GM12878 (cell line): ENCODE measurements around the gene EMX1. TPM values are rescaled to one million over a fixed set of nuclear protein-coding genes. Genes with fewer than 3 reads are reported as not detected.

Experiments
- ATAC-seq: fragments of 200-7000 bp; cut with Tn5 transposase; 3 replicates; pipeline ENCODE4 v1.9.1; 2020; ENCODE audit warnings: mild to moderate bottlenecking, moderate library complexity
- BruUV-seq: library from RNA; stranded (reverse); fragments of 400-500 nt; replicated peaks from 2 replicates; lab custom pipeline; 2021; lab: Mats Ljungman, UMichigan
- CTCF ChIA-PET: fragments of 300-600 bp; sonication (Branson Sonifier 250); formaldehyde crosslinking; extraction: SDS; loops from one replicate; lab custom pipeline; 2021; ENCODE audit warnings: inconsistent platforms; lab: Yijun Ruan, JAX
- POLR2A ChIA-PET: fragments of 350-600 bp; formaldehyde crosslinking; extraction: SDS; loops from one replicate; lab custom pipeline; 2021; ENCODE audit warnings: inconsistent platforms; lab: Charles Lee
- RAD21 ChIA-PET: fragments of 300-600 bp; sonication (Branson Sonifier 250); formaldehyde crosslinking; loops from one replicate; lab custom pipeline; 2023; ENCODE audit warnings: antibody characterized with exemption; ENCODE audit not compliant: unreplicated experiment; lab: Charles Lee
- SMC1A ChIA-PET: fragments of 300-600 bp; sonication (Branson Sonifier 250); formaldehyde crosslinking; loops from one replicate; lab custom pipeline; 2023; ENCODE audit not compliant: unreplicated experiment, uncharacterized antibody; lab: Charles Lee
- DNase-seq: peaks from one replicate; pipeline ENCODE4 v3.0.0-alpha.2; 2011; ENCODE audit warnings: low read depth, low spot score
- FAIRE-seq: peaks from 3 replicates; lab custom pipeline; 2011; peaks lifted over from hg19 to GRCh38; lab: Jason Lieb, UNC
- H2AFZ ChIP-seq: 2 replicates; pipeline ENCODE4 v1.6.0; 2011; ENCODE audit warnings: low read depth, low read length, control low read depth; ENCODE audit not compliant: control insufficient read depth
- H3K27ac ChIP-seq: 2 replicates; pipeline ENCODE4 v1.5.1; 2011; ENCODE audit warnings: control low read depth; ENCODE audit not compliant: control insufficient read depth, insufficient read depth
- H3K27me3 ChIP-seq, 2 experiments: replicated peaks in 1 of 2; 2 replicates each; pipeline versions ENCODE4 v1.6.0 to v1.6.1; 2011; ENCODE audit warnings: low read length in 1 of 2; ENCODE audit not compliant: control insufficient read depth in 2 of 2, insufficient read depth in 2 of 2
- H3K36me3 ChIP-seq, 2 experiments: 2 replicates each; pipeline ENCODE4 v1.5.1; 2011; ENCODE audit warnings: low read length in 1 of 2; ENCODE audit not compliant: control insufficient read depth in 2 of 2, insufficient read depth in 2 of 2
- H3K4me1 ChIP-seq: 2 replicates; pipeline ENCODE4 v1.6.1; 2011; ENCODE audit warnings: mild to moderate bottlenecking, low read length, moderate library complexity, mixed read lengths; ENCODE audit not compliant: control insufficient read depth, insufficient read depth
- H3K4me2 ChIP-seq: 2 replicates; pipeline ENCODE4 v1.6.0; 2011; ENCODE audit warnings: control low read depth; ENCODE audit not compliant: control insufficient read depth, insufficient read depth
- H3K4me3 ChIP-seq: fragments of 200-600 bp; sonication (generic); 2 replicates; pipeline ENCODE4 v1.5.1; 2016
- H3K79me2 ChIP-seq: 2 replicates; pipeline ENCODE4 v1.6.0; 2011; ENCODE audit warnings: low read length; ENCODE audit not compliant: control insufficient read depth, insufficient read depth
- H3K9ac ChIP-seq: 2 replicates; pipeline ENCODE4 v1.8.0; 2011; ENCODE audit warnings: low read length, control low read depth, mixed read lengths; ENCODE audit not compliant: control insufficient read depth, insufficient read depth
- H3K9me3 ChIP-seq: replicated peaks from 3 replicates; pipeline ENCODE4 v1.5.1; 2011; ENCODE audit warnings: mild to moderate bottlenecking, low read length; ENCODE audit not compliant: control insufficient read depth, insufficient read depth
- H4K20me1 ChIP-seq: 2 replicates; pipeline ENCODE4 v1.6.0; 2011; ENCODE audit not compliant: control insufficient read depth, insufficient read depth
- BRCA1 ChIP-seq: IDR thresholded peaks from 2 replicates; pipeline ENCODE4 v1.6.1; 2011; ENCODE audit warnings: low read depth, low read length, improper control_type of control experiment
- CHD1 ChIP-seq: IDR thresholded peaks from 2 replicates; pipeline ENCODE4 v1.6.1; 2012; ENCODE audit warnings: low read depth, low read length, improper control_type of control experiment
- DPF2 ChIP-seq: fragments of 450-650 bp; IDR thresholded peaks from 2 replicates; pipeline ENCODE4 v1.6.1; 2017; ENCODE audit warnings: mild to moderate bottlenecking
- HCFC1 ChIP-seq: fragments of 150-350 bp; IDR thresholded peaks from 2 replicates; pipeline ENCODE4 v1.6.1; 2014; ENCODE audit warnings: low read length
- JUNB ChIP-seq: IDR thresholded peaks from 2 replicates; pipeline ENCODE4 v1.6.1; 2016; ENCODE audit warnings: antibody characterized with exemption, mild to moderate bottlenecking
- JUND ChIP-seq: IDR thresholded peaks from 2 replicates; pipeline ENCODE4 v1.6.1; 2012; ENCODE audit warnings: low read depth, mild to moderate bottlenecking, low read length, improper control_type of control experiment, moderate library complexity
- POLR2AphosphoS2 ChIP-seq: IDR thresholded peaks from 2 replicates; pipeline ENCODE4 v1.6.1; 2011; ENCODE audit warnings: low read depth, mild to moderate bottlenecking, low read length, improper control_type of control experiment, moderate library complexity
- SPI1 ChIP-seq: IDR thresholded peaks from 2 replicates; pipeline ENCODE4 v1.6.1; 2011; ENCODE audit warnings: low read depth, mild to moderate bottlenecking, low read length, moderate library complexity, borderline replicate concordance; ENCODE audit not compliant: insufficient read depth
- STAT3 ChIP-seq: IDR thresholded peaks from 2 replicates; pipeline ENCODE4 v1.6.1; 2011; ENCODE audit warnings: low read depth, low read length, improper control_type of control experiment
- SUPT20H ChIP-seq: IDR thresholded peaks from 2 replicates; pipeline ENCODE4 v1.6.1; 2011; ENCODE audit warnings: low read depth, mild to moderate bottlenecking, low read length, moderate library complexity, borderline replicate concordance; ENCODE audit not compliant: control insufficient read depth
- TCF7 ChIP-seq: IDR thresholded peaks from 2 replicates; pipeline ENCODE4 v1.6.1; 2014; ENCODE audit warnings: antibody characterized with exemption, borderline replicate concordance
- YY1 ChIP-seq: IDR thresholded peaks from 2 replicates; pipeline ENCODE4 v1.6.1; 2011; ENCODE audit warnings: low read depth, mild to moderate bottlenecking, low read length
- WGBS: methylation state at CpG from one replicate; pipeline ENCODE4 v1.1.6; 2016; ENCODE audit warnings: low lambda C conversion rate; ENCODE audit not compliant: insufficient replicate concordance, insufficient coverage; ENCODE audit errors: missing lambda C conversion rate; 5-methylcytosine and 5-hydroxymethylcytosine counted together
- in situ Hi-C: fragments of 300-500 bp; cut with MboI; formaldehyde crosslinking; loops from 9 replicates; pipeline ENCODE4 v1.14.3; 2018; ENCODE audit warnings: mixed read lengths
- intact Hi-C: fragments of 100-400 bp; cut with micrococcal nuclease; formaldehyde crosslinking; loops from one replicate; pipeline ENCODE4 v1.14.2; 2022; ENCODE audit not compliant: unreplicated experiment
- polyA plus RNA-seq, 11 experiments: library from polyadenylated mRNA; depleted of rRNA in 4 of 11; unstranded in 6 of 11; stranded (reverse) in 5 of 11; fragments of >200 nt; fragmentation: Nextera tagmentation in 4 of 11; fragmentation: Illumina TruSeq in 1 of 11; extraction: Ambion mirVana in 4 of 11; extraction: Trizol in 1 of 11; gene quantifications; 1 replicate in 1 of 11; 2 replicates in 10 of 11; pipeline versions ENCODE4 v1.2.1 to v1.2.3, GENCODE V29; 2011 to 2016; ENCODE audit warnings: inconsistent platforms in 2 of 11, missing spikeins in 2 of 11, low read depth in 1 of 11
- total RNA-seq, 4 experiments: library from RNA; depleted of rRNA in 3 of 4; stranded (reverse); fragments of >200 nt in 3 of 4; fragmentation: Illumina TruSeq in 1 of 4; extraction: Trizol in 1 of 4; gene quantifications; 2 replicates each; pipeline versions ENCODE4 v1.2.1 to v1.2.3, GENCODE V29; 2013 to 2021
- TF ChIP-seq, protein P1 (sequence below): IDR thresholded peaks from 2 replicates; pipeline ENCODE4 v1.6.1; 2011; ENCODE audit warnings: borderline replicate concordance, low read depth, mild to moderate bottlenecking, moderate library complexity, low read length; ENCODE audit not compliant: insufficient read depth, poor library complexity, severe bottlenecking

EMX1 gene
- total and polyA plus RNA-seq, 10 of the 15 experiments (the other 5 are each of a cell fraction or from before 2014, with no cell fraction given), result 0.07 to 5.1 (median 1.2) TPM; not detected in 1

GRCh38 chr2:72891091-72891818 is 26.1 kb upstream of the EMX1 start:
- WGBS, result 13% methylated on average over 8 of the region's 8 CpGs
- no peak overlapping the region for H2AFZ ChIP-seq
- intact Hi-C loops (loop anchor here (5.0 kb wide), 3 partner anchors 181 to 286 kb away; partner anchors contain the start of gene SFXN5), in situ Hi-C loops (loop anchor here (5.0 kb wide), 2 partner anchors 81 to 286 kb away; no protein-coding TSS in a partner anchor)
- no TSS peak for BruUV-seq
- ATAC-seq (no peak), FAIRE-seq (no peak), DNase-seq (no peak)
- peaks cover 2 to 7% of the 10 kb centered on the region in 2 experiments; a peak in 2 of 4 replicates for H3K27me3 ChIP-seq
- no peaks in the 10 kb centered on the region for H3K9me3 ChIP-seq
- ChIA-PET POLR2A (no interaction called here), RAD21 (interaction anchor here (1.0 to 6.7 kb wide), 3 partner anchors 26 to 84 kb away, joined by 3 to 182 read pairs (median 3); partner anchors contain the start of gene EMX1), CTCF (interaction anchor here (0.9 to 14.3 kb wide), 17 partner anchors 8 to 321 kb away, joined by 3 to 437 read pairs (median 16); partner anchors contain the start of gene EMX1), SMC1A (interaction anchor here (0.6 to 9.0 kb wide), 5 partner anchors 19 to 84 kb away, joined by 3 to 134 read pairs (median 13); no protein-coding TSS in a partner anchor)
- no peak overlapping the region for H3K9ac ChIP-seq
- TF ChIP-seq BRCA1, result no peak
- no peak for TF ChIP-seq POLR2AphosphoS2
- TF ChIP-seq STAT3, result no peak
- TF ChIP-seq JUND, result no peak
- no peak for TF ChIP-seq TCF7
- no peak for TF ChIP-seq HCFC1
- no peak for TF ChIP-seq SPI1
- TF ChIP-seq YY1, result no peak
- no peak for TF ChIP-seq SUPT20H
- no peak for TF ChIP-seq DPF2
- no peak for TF ChIP-seq CHD1
- TF ChIP-seq JUNB, result no peak
- TF ChIP-seq, protein P1, sequence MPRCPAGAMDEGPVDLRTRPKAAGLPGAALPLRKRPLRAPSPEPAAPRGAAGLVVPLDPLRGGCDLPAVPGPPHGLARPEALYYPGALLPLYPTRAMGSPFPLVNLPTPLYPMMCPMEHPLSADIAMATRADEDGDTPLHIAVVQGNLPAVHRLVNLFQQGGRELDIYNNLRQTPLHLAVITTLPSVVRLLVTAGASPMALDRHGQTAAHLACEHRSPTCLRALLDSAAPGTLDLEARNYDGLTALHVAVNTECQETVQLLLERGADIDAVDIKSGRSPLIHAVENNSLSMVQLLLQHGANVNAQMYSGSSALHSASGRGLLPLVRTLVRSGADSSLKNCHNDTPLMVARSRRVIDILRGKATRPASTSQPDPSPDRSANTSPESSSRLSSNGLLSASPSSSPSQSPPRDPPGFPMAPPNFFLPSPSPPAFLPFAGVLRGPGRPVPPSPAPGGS, result no peak
- no peaks in the 10 kb centered on the region for H4K20me1 ChIP-seq
- H3K36me3 ChIP-seq, result no peaks in the 10 kb centered on the region
- 0 out of 2 replicates have a peak overlapping the region, but pooled peaks have one; percentile 17 for H3K4me2 ChIP-seq
- H3K79me2 ChIP-seq, result no peaks in the 10 kb centered on the region
- H3K27ac ChIP-seq, result no peak overlapping the region
- no peak overlapping the region for H3K4me3 ChIP-seq
- H3K4me1 ChIP-seq, result peaks cover 29% of the 10 kb centered on the region
